Measurements from ENCODE around the gene HSPB9.

HSPB9 gene

DNA sequence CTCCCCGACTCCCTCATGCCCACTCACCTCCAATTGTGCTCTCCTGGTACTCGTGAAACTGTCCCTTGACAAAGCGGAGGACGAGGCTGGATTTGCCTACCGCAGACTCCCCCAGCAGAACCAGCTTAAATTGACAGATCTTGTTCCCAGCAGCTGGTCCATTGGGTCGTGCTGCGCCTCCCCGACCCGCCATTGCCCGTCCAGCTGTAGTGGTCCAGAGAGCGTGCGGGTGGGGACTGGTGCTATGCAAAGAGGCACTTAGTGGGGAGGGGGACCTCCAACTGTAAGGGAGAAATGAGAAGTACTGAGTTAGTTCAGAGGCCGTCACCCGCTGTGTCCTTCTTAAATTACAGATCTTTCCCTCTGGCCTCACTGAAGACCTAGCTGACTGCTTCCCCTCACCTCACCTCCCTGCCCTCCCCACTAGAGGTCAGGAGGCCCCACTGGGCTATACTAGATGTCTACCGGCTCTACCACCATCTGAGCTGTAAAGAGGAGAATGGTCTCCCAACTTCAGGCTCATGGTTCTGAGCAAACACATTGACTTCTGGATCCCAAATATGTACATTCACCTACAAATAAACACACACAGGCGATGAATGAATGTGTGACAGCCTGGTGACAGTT lies 7.8 kb downstream of the HSPB9 start:
- no peak for TF ChIP-seq ZNF202 (tag by site-specific recombination; IDR thresholded peaks at IDR 0.05; ENCODE audit: borderline replicate concordance)
- TF ChIP-seq ZNF548 (tag by site-specific recombination; IDR thresholded peaks at IDR 0.05): no peak
- TF ChIP-seq, protein P1, sequence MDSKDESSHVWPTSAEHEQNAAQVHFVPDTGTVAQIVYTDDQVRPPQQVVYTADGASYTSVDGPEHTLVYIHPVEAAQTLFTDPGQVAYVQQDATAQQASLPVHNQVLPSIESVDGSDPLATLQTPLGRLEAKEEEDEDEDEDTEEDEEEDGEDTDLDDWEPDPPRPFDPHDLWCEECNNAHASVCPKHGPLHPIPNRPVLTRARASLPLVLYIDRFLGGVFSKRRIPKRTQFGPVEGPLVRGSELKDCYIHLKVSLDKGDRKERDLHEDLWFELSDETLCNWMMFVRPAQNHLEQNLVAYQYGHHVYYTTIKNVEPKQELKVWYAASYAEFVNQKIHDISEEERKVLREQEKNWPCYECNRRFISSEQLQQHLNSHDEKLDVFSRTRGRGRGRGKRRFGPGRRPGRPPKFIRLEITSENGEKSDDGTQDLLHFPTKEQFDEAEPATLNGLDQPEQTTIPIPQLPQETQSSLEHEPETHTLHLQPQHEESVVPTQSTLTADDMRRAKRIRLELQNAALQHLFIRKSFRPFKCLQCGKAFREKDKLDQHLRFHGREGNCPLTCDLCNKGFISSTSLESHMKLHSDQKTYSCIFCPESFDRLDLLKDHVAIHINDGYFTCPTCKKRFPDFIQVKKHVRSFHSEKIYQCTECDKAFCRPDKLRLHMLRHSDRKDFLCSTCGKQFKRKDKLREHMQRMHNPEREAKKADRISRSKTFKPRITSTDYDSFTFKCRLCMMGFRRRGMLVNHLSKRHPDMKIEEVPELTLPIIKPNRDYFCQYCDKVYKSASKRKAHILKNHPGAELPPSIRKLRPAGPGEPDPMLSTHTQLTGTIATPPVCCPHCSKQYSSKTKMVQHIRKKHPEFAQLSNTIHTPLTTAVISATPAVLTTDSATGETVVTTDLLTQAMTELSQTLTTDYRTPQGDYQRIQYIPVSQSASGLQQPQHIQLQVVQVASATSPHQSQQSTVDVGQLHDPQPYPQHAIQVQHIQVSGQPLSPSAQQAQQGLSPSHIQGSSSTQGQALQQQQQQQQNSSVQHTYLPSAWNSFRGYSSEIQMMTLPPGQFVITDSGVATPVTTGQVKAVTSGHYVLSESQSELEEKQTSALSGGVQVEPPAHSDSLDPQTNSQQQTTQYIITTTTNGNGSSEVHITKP (tag by site-specific recombination; IDR thresholded peaks at IDR 0.05): no peak
- TF ChIP-seq ZNF223 (tag by site-specific recombination; IDR thresholded peaks at IDR 0.05): no peak
- TF ChIP-seq, protein P2, sequence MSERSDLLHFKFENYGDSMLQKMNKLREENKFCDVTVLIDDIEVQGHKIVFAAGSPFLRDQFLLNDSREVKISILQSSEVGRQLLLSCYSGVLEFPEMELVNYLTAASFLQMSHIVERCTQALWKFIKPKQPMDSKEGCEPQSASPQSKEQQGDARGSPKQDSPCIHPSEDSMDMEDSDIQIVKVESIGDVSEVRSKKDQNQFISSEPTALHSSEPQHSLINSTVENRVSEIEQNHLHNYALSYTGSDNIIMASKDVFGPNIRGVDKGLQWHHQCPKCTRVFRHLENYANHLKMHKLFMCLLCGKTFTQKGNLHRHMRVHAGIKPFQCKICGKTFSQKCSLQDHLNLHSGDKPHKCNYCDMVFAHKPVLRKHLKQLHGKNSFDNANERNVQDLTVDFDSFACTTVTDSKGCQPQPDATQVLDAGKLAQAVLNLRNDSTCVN (tag by site-specific recombination; optimal IDR thresholded peaks at IDR 0.05): no peak
- no peak for TF ChIP-seq REPIN1 (tag by site-specific recombination; IDR thresholded peaks at IDR 0.05; ENCODE audit: low read depth)
- no peak for TF ChIP-seq ZNF658 (tag by site-specific recombination; IDR thresholded peaks at IDR 0.05)
- no peak for TF ChIP-seq ZFHX2 (tag by site-specific recombination; conservative IDR thresholded peaks at IDR 0.05)
- no peak for TF ChIP-seq ZBTB7A (tag by site-specific recombination; IDR thresholded peaks at IDR 0.05; ENCODE audit: low read depth)
- H3K27ac ChIP-seq (ENCODE audit: extremely low read depth, low read depth, low read length): no peak overlapping the region
- ChIA-PET POLR2A (interaction anchor here (1.2 kb wide), 1 partner anchor 10 kb away, joined by 4 read pairs; no protein-coding TSS in a partner anchor), CTCF (interaction anchor here (0.6 to 1.9 kb wide), 7 partner anchors 11 to 118 kb away, joined by 3 to 5 read pairs (median 4); partner anchors contain the start of gene NKIRAS2)
- peaks cover 38 to 85% of the 10 kb centered on the region in 2 experiments for H3K36me3 ChIP-seq (ENCODE audit: control insufficient read depth in 2 of 2, insufficient read depth in 1 of 2, low read length in 2 of 2)
- peaks cover 18% of the 10 kb centered on the region for H3K4me1 ChIP-seq (ENCODE audit: control insufficient read depth, insufficient read depth, low read length)
- no peak overlapping the region for H3K4me3 ChIP-seq (ENCODE audit: low read depth, low read length)
- no peaks in the 10 kb centered on the region for H3K9me3 ChIP-seq (ENCODE audit: control insufficient read depth, insufficient read depth, low read depth, low read length)

- no peak for TF ChIP-seq GFI1B (tag by site-specific recombination; IDR thresholded peaks at IDR 0.05)
- peak; percentile 97 for TF ChIP-seq ZSCAN4 (tag by site-specific recombination; IDR thresholded peaks at IDR 0.05)
- ChIA-PET POLR2A (interaction anchor here (0.5 to 1.2 kb wide), 2 partner anchors 11 to 129 kb away, joined by 3 to 4 read pairs; no protein-coding TSS in a partner anchor), CTCF (interaction anchor here (0.6 to 1.3 kb wide), 5 partner anchors 11 to 824 kb away, joined by 3 to 5 read pairs (median 4); no protein-coding TSS in a partner anchor)
- Histone ChIP-seq H3K27ac (ENCODE audit: extremely low read depth, low read depth, low read length) (no peak overlapping the region), H3K36me3 (ENCODE audit: control insufficient read depth in 2 of 2, insufficient read depth in 1 of 2, low read length in 2 of 2) (peaks cover 31 to 81% of the 10 kb centered on the region in 2 experiments), H3K4me1 (ENCODE audit: control insufficient read depth, insufficient read depth, low read length) (peaks cover 24% of the 10 kb centered on the region), H3K4me3 (ENCODE audit: low read depth, low read length) (no peak overlapping the region), H3K9me3 (ENCODE audit: control insufficient read depth, insufficient read depth, low read depth, low read length) (no peaks in the 10 kb centered on the region)
Measured at GRCh38 chr17:42131232-42131631, 8.6 kb downstream of the HSPB9 start.

DNA sequence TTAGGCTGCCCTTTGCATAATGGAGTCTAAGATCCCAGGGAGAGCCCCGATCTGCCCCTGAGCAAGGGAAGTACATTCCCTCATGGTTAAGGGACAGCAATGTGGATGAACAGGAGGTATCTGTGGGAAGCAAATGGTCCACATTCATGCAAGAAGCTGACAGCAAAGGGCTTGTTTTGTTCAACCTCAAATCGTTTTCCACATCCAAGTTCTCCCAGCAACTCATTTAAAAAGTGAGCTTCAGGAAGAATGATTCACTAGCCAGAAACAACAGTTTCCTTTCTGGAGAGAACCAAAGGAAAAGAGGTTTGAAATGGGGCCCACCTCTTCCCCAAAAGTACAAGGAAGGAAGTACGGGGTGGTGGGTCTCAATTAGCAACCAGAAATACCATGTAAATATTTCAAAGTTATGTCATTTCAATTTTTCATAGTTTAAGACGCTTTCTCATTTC lies 9.4 kb downstream of the HSPB9 start:
- no peak overlapping the region for H3K4me3 ChIP-seq (ENCODE audit: low read depth, low read length)
- H3K27ac ChIP-seq (ENCODE audit: extremely low read depth, low read depth, low read length): no peak overlapping the region
- POLR2A ChIA-PET: no interaction called here
- no peaks in the 10 kb centered on the region for H3K9me3 ChIP-seq (ENCODE audit: control insufficient read depth, insufficient read depth, low read depth, low read length)
- H3K4me1 ChIP-seq (ENCODE audit: control insufficient read depth, insufficient read depth, low read length): peaks cover 28% of the 10 kb centered on the region
- H3K36me3 ChIP-seq (ENCODE audit: control insufficient read depth in 2 of 2, insufficient read depth in 1 of 2, low read length in 2 of 2): peaks cover 26 to 78% of the 10 kb centered on the region in 2 experiments
- CTCF ChIA-PET: interaction anchor here (1.4 to 2.7 kb wide), 2 partner anchors 11 to 50 kb away, joined by 3 to 9 read pairs; partner anchors contain the start of gene KAT2A
- TF ChIP-seq ZNF621 (tag by site-specific recombination; IDR thresholded peaks at IDR 0.05) (no peak), PRDM1 (tag by site-specific recombination; IDR thresholded peaks at IDR 0.05) (peak; percentile 23; the same call in 1 of the 2 replicates)

Measured in HEK293 (cell line).